ENCODE data around the gene CSRNP2.
"Not testable (repeated sequence)": the region's sequence is repeated elsewhere in the genome, so short reads cannot be mapped to it uniquely, and the experiment has no call there.

DNA sequence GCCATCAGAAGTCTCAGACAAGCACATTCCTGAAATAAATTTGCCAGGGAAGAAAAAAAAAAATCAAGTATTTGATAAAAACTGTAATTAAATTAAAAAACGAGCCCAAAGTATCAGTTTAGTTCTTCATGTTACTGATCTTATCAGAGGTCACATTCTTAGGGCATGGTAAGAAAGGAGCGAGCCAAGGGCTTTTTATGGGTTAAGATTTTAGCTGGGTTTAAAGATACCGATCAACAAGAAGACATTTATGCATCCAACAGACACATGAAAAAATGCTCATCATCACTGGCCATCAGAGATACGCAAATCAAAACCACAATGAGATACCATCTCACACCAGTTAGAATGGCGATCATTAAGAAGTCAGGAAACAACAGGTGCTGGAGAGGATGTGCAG, 5.0 kb downstream of the CSRNP2 start:
- TF ChIP-seq, protein P1, sequence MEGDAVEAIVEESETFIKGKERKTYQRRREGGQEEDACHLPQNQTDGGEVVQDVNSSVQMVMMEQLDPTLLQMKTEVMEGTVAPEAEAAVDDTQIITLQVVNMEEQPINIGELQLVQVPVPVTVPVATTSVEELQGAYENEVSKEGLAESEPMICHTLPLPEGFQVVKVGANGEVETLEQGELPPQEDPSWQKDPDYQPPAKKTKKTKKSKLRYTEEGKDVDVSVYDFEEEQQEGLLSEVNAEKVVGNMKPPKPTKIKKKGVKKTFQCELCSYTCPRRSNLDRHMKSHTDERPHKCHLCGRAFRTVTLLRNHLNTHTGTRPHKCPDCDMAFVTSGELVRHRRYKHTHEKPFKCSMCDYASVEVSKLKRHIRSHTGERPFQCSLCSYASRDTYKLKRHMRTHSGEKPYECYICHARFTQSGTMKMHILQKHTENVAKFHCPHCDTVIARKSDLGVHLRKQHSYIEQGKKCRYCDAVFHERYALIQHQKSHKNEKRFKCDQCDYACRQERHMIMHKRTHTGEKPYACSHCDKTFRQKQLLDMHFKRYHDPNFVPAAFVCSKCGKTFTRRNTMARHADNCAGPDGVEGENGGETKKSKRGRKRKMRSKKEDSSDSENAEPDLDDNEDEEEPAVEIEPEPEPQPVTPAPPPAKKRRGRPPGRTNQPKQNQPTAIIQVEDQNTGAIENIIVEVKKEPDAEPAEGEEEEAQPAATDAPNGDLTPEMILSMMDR (IDR thresholded peaks at IDR 0.05), result not testable (repeated sequence)
- TF ChIP-seq POLR2A (IDR thresholded peaks at IDR 0.05), result not testable (repeated sequence)

Data from uterus (tissue), 2 donors.